ENCODE results near the gene RAB15. TPM values are rescaled to one million over a fixed set of nuclear protein-coding genes. Genes with fewer than 3 reads are reported as not detected.
A peak's percentile ranks its signal among the peaks of the same experiment; 100 is the strongest.

Gene RAB15
- total RNA-seq, 3 donors from 2014 or later, result 1.3 to 24.0 (median 17.7) TPM

GRCh38 chr14:64966976-64967375, 5.2 kb downstream of the RAB15 start:
- no peak overlapping the region for H3K4me3 ChIP-seq
- peak overlapping the region; percentile 73 to 81 for H3K27ac ChIP-seq
- intact Hi-C loops (cut with DNase I; ENCODE audit: low total_unique reads), result no loop called here
- no peaks in the 10 kb centered on the region for H3K36me3 ChIP-seq
- H3K9me3 ChIP-seq, result no peaks in the 10 kb centered on the region
- DNase-seq (ENCODE audit: low spot score in 2 of 2), result peak; percentile 79 to 87
- H3K4me1 ChIP-seq, result peaks cover 0 to 13% of the 10 kb centered on the region in 2 donors
- no peaks in the 10 kb centered on the region for H3K27me3 ChIP-seq
- TF ChIP-seq CTCF (IDR thresholded peaks at IDR 0.05), result no peak
- TF ChIP-seq POLR2AphosphoS5 (IDR thresholded peaks at IDR 0.05), result peak in 1 of 3 donors; percentile 45

GRCh38 chr14:64965356-64966000, 6.7 kb downstream of the RAB15 start:
- Histone ChIP-seq H3K36me3 (no peaks in the 10 kb centered on the region), H3K4me3 (no peak overlapping the region), H3K4me1 (peaks cover 0 to 13% of the 10 kb centered on the region in 2 donors), H3K27ac (peak overlapping the region; percentile 68 to 73), H3K9me3 (no peaks in the 10 kb centered on the region), H3K27me3 (no peaks in the 10 kb centered on the region)
- TF ChIP-seq CTCF (IDR thresholded peaks at IDR 0.05) (no peak), POLR2AphosphoS5 (IDR thresholded peaks at IDR 0.05) (no peak)
- intact Hi-C loops (cut with DNase I; ENCODE audit: low total_unique reads), result no loop called here
- no peak for DNase-seq (ENCODE audit: low spot score in 2 of 2)

GRCh38 chr14:64963611-64964010, 8.5 kb downstream of the RAB15 start:
- Histone ChIP-seq H3K36me3 (no peaks in the 10 kb centered on the region), H3K9me3 (no peaks in the 10 kb centered on the region), H3K27me3 (no peaks in the 10 kb centered on the region), H3K27ac (no peak overlapping the region), H3K4me3 (no peak overlapping the region), H3K4me1 (peaks cover 0 to 11% of the 10 kb centered on the region in 2 donors)
- TF ChIP-seq POLR2AphosphoS5 (IDR thresholded peaks at IDR 0.05) (no peak), POLR2A (IDR thresholded peaks at IDR 0.05) (no peak), CTCF (IDR thresholded peaks at IDR 0.05) (no peak)
- no peak for DNase-seq (ENCODE audit: low spot score in 2 of 2)
- intact Hi-C loops (cut with DNase I; ENCODE audit: low total_unique reads), result no loop called here

- no peak overlapping the region for H3K4me3 ChIP-seq
- H3K27me3 ChIP-seq, result no peaks in the 10 kb centered on the region
- H3K36me3 ChIP-seq, result no peaks in the 10 kb centered on the region
- intact Hi-C loops (cut with DNase I; ENCODE audit: low total_unique reads), result no loop called here
- H3K4me1 ChIP-seq, result peaks cover 0 to 11% of the 10 kb centered on the region in 2 donors
- no peaks in the 10 kb centered on the region for H3K9me3 ChIP-seq
- TF ChIP-seq CTCF (IDR thresholded peaks at IDR 0.05), result no peak
- TF ChIP-seq POLR2AphosphoS5 (IDR thresholded peaks at IDR 0.05), result no peak
- TF ChIP-seq POLR2A (IDR thresholded peaks at IDR 0.05), result no peak
- H3K27ac ChIP-seq, result peak overlapping the region; percentile 51 to 54
- DNase-seq (ENCODE audit: low spot score in 2 of 2), result peak; percentile 45 to 68
These were observed 11.3 kb downstream of the RAB15 start for GRCh38 chr14:64960762-64961276.

- intact Hi-C loops (cut with DNase I; ENCODE audit: low total_unique reads), result no loop called here
- Histone ChIP-seq H3K4me1 (peaks cover 0 to 11% of the 10 kb centered on the region in 2 donors), H3K27ac (peak overlapping the region in 1 of 2 donors; percentile 12), H3K4me3 (no peak overlapping the region), H3K9me3 (no peaks in the 10 kb centered on the region), H3K27me3 (no peaks in the 10 kb centered on the region), H3K36me3 (no peaks in the 10 kb centered on the region)
- DNase-seq (ENCODE audit: low spot score in 2 of 2), result no peak
- TF ChIP-seq CTCF (IDR thresholded peaks at IDR 0.05), result no peak
- TF ChIP-seq POLR2AphosphoS5 (IDR thresholded peaks at IDR 0.05), result no peak
- no peak for TF ChIP-seq POLR2A (IDR thresholded peaks at IDR 0.05)
These were observed 13.4 kb downstream of the RAB15 start for GRCh38 chr14:64958743-64959142.

Measured in breast epithelium (tissue), 4 donors.